Measurements from ENCODE around the gene PITPNM1. TPM values are rescaled to one million over a fixed set of nuclear protein-coding genes. Genes with fewer than 3 reads are reported as not detected.

PITPNM1 gene
- total RNA-seq, 1 donor from 2014 or later = 38.2 TPM

DNA sequence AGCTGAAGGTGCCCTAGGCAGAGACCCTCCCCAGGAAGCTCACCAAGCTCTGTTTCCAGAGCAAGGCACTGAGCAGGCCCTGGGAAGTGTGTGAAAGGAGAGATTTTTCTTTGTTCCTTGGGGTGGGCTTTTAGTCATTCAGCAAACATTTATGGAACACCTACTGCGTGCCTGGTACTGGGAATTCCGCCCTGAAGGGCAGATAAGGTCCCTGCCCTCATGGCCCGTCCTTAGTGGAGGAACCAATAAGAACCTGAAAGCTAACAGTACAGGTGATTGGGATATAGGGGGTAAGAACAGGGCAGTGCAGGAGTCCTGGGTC, 40.0 kb downstream of the PITPNM1 start:
- ATAC-seq = no peak
- Histone ChIP-seq H3K27me3 (no peaks in the 10 kb centered on the region), H3K27ac (peak overlapping the region; percentile 92), H3K9me3 (no peaks in the 10 kb centered on the region), H3K4me1 (peaks cover 26% of the 10 kb centered on the region), H3K36me3 (no peaks in the 10 kb centered on the region), H3K4me3 (peak overlapping the region; percentile 73)
- intact Hi-C loops (cut with DNase I) = no loop called here
- DNase-seq = no peak
- TF ChIP-seq CTCF (IDR thresholded peaks at IDR 0.05) = no peak

- Histone ChIP-seq H3K9me3 (no peaks in the 10 kb centered on the region), H3K4me3 (peak overlapping the region; percentile 73), H3K27me3 (no peaks in the 10 kb centered on the region), H3K27ac (peak overlapping the region; percentile 92), H3K36me3 (no peaks in the 10 kb centered on the region), H3K4me1 (peaks cover 24% of the 10 kb centered on the region)
- no peak for TF ChIP-seq CTCF (IDR thresholded peaks at IDR 0.05)
- DNase-seq (peak; percentile 96), ATAC-seq (peak; percentile 85)
- intact Hi-C loops (cut with DNase I) = no loop called here
Measured at GRCh38 chr11:67464411-67465188, 40.6 kb downstream of the PITPNM1 start.

- peak overlapping the region; percentile 92 for H3K27ac ChIP-seq
- intact Hi-C loops (cut with DNase I) = no loop called here
- ATAC-seq (peak; percentile 70), DNase-seq (peak; percentile 88)
- H3K9me3 ChIP-seq = no peaks in the 10 kb centered on the region
- H3K4me1 ChIP-seq = peaks cover 22% of the 10 kb centered on the region
- H3K4me3 ChIP-seq = peak overlapping the region; percentile 73
- no peaks in the 10 kb centered on the region for H3K27me3 ChIP-seq
- H3K36me3 ChIP-seq = no peaks in the 10 kb centered on the region
- no peak for TF ChIP-seq CTCF (IDR thresholded peaks at IDR 0.05)
Measured at GRCh38 chr11:67463680-67464410, 41.3 kb downstream of the PITPNM1 start.

DNA sequence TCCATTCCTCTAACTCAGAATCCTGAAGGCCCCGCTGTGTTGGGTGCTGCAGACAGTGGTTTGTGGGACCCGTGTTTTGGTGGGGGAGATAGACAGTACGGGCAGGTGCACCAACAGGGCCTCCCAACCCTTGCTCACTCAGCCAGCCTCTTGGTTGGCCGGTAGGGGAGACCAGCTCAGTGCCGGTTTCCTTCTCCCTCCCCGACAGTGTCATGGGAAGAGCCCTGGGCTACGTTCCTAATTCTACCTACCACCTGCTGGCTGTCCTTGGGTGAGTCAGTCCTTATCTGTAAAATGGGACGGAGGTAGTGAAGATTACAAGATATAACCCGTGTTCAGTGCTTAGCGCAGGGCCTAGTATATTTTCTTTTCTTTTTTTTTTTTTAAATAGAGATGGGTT, 42.0 kb downstream of the PITPNM1 start:
- no peak overlapping the region for H3K27ac ChIP-seq
- ATAC-seq (no peak), DNase-seq (no peak)
- no peak overlapping the region for H3K4me3 ChIP-seq
- intact Hi-C loops (cut with DNase I) = no loop called here
- peaks cover 20% of the 10 kb centered on the region for H3K4me1 ChIP-seq
- no peaks in the 10 kb centered on the region for H3K27me3 ChIP-seq
- H3K36me3 ChIP-seq = no peaks in the 10 kb centered on the region
- no peaks in the 10 kb centered on the region for H3K9me3 ChIP-seq
- TF ChIP-seq CTCF (IDR thresholded peaks at IDR 0.05) = no peak

GRCh38 chr11:67458266-67458665, 46.9 kb downstream of the PITPNM1 start:
- Histone ChIP-seq H3K9me3 (no peaks in the 10 kb centered on the region), H3K27me3 (no peaks in the 10 kb centered on the region), H3K4me1 (no peaks in the 10 kb centered on the region), H3K27ac (no peak overlapping the region), H3K4me3 (no peak overlapping the region), H3K36me3 (no peaks in the 10 kb centered on the region)
- TF ChIP-seq CTCF (IDR thresholded peaks at IDR 0.05) = no peak
- ATAC-seq (no peak), DNase-seq (no peak)
- intact Hi-C loops (cut with DNase I) = no loop called here

Data from upper lobe of right lung (tissue), 1 donor.